HL-60 (cell line): ENCODE results near the gene CHST11.

Experiments
- DNase-seq, 2 experiments: peaks; one replicate each; pipeline ENCODE4 v3.0.0-alpha.2; 2010 to 2020; ENCODE audit warnings: low read depth in 1 of 2, low spot score in 1 of 2
- H3K27ac ChIP-seq: fragments of 250-450 bp; sonication (Bioruptor Pico); replicated peaks from 2 replicates; pipeline ENCODE4 v1.5.1; 2020; ENCODE audit warnings: mild to moderate bottlenecking, moderate library complexity
- H3K27me3 ChIP-seq: fragments of 250-450 bp; sonication (Bioruptor Pico); 2 replicates; pipeline ENCODE4 v1.5.1; 2021; ENCODE audit warnings: mild to moderate bottlenecking, moderate library complexity; ENCODE audit not compliant: insufficient read depth, poor library complexity, severe bottlenecking
- H3K4me3 ChIP-seq: replicated peaks from 2 replicates; pipeline ENCODE4 v1.5.1; 2011; ENCODE audit warnings: mild to moderate bottlenecking, control low read depth, low read length; ENCODE audit not compliant: insufficient read depth
- GABPA ChIP-seq: IDR thresholded peaks from 2 replicates; pipeline ENCODE4 v1.6.1; 2012; ENCODE audit warnings: low read depth
- POLR2AphosphoS5 ChIP-seq: IDR thresholded peaks from 2 replicates; pipeline ENCODE4 v1.6.1; 2012; ENCODE audit warnings: low read depth
- SPI1 ChIP-seq: IDR thresholded peaks from 2 replicates; pipeline ENCODE4 v1.6.1; 2012; ENCODE audit warnings: low read depth, mild to moderate bottlenecking, borderline replicate concordance
- TF ChIP-seq, protein P1 (sequence below): IDR thresholded peaks from 2 replicates; pipeline ENCODE4 v1.6.1; 2012; ENCODE audit warnings: low read depth; ENCODE audit not compliant: insufficient replicate concordance
- TF ChIP-seq, protein P2 (sequence below): IDR thresholded peaks from one replicate; pipeline ENCODE4 v1.5.1; 2011; ENCODE audit warnings: low read length, control low read depth, inconsistent platforms; ENCODE audit not compliant: insufficient read depth

CHST11 gene

DNA sequence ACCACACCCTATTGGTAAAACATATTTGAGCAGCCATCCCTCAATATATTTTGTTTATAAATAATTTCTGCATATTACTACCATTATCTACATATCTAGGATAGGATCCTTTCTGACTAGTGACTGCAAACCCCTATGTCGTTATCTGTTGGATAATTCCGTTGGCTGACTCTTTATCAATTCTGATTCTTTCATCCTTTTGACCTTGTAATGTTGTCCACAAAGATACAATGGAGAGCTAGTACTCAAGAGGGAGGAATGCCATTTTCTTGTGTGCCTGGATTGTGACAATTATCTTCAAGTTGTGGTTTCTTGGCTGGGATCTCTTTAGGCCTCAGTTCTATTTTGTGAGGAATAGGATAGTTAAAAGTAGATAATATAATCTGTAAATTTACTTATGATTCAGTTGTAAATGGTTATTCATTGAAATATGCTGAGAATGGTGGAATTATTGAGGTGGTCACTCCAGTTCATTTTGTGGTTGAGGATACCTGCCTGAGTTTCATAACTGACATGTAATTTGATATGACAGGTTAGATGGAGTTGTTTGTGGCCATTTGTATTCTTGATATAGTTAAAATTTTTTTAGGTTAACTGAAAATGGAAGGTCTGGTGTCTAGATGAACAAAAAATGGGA lies 10.1 kb downstream of the CHST11 start:
- TF ChIP-seq POLR2AphosphoS5: no peak
- TF ChIP-seq SPI1: no peak
- TF ChIP-seq, protein P1, sequence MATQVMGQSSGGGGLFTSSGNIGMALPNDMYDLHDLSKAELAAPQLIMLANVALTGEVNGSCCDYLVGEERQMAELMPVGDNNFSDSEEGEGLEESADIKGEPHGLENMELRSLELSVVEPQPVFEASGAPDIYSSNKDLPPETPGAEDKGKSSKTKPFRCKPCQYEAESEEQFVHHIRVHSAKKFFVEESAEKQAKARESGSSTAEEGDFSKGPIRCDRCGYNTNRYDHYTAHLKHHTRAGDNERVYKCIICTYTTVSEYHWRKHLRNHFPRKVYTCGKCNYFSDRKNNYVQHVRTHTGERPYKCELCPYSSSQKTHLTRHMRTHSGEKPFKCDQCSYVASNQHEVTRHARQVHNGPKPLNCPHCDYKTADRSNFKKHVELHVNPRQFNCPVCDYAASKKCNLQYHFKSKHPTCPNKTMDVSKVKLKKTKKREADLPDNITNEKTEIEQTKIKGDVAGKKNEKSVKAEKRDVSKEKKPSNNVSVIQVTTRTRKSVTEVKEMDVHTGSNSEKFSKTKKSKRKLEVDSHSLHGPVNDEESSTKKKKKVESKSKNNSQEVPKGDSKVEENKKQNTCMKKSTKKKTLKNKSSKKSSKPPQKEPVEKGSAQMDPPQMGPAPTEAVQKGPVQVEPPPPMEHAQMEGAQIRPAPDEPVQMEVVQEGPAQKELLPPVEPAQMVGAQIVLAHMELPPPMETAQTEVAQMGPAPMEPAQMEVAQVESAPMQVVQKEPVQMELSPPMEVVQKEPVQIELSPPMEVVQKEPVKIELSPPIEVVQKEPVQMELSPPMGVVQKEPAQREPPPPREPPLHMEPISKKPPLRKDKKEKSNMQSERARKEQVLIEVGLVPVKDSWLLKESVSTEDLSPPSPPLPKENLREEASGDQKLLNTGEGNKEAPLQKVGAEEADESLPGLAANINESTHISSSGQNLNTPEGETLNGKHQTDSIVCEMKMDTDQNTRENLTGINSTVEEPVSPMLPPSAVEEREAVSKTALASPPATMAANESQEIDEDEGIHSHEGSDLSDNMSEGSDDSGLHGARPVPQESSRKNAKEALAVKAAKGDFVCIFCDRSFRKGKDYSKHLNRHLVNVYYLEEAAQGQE: no peak
- TF ChIP-seq, protein P2, sequence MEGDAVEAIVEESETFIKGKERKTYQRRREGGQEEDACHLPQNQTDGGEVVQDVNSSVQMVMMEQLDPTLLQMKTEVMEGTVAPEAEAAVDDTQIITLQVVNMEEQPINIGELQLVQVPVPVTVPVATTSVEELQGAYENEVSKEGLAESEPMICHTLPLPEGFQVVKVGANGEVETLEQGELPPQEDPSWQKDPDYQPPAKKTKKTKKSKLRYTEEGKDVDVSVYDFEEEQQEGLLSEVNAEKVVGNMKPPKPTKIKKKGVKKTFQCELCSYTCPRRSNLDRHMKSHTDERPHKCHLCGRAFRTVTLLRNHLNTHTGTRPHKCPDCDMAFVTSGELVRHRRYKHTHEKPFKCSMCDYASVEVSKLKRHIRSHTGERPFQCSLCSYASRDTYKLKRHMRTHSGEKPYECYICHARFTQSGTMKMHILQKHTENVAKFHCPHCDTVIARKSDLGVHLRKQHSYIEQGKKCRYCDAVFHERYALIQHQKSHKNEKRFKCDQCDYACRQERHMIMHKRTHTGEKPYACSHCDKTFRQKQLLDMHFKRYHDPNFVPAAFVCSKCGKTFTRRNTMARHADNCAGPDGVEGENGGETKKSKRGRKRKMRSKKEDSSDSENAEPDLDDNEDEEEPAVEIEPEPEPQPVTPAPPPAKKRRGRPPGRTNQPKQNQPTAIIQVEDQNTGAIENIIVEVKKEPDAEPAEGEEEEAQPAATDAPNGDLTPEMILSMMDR: no peak
- TF ChIP-seq GABPA: no peak
- no peak for DNase-seq
- no peaks in the 10 kb centered on the region for H3K27me3 ChIP-seq
- H3K27ac ChIP-seq: peak overlapping the region; percentile 55
- no peak overlapping the region for H3K4me3 ChIP-seq

DNA sequence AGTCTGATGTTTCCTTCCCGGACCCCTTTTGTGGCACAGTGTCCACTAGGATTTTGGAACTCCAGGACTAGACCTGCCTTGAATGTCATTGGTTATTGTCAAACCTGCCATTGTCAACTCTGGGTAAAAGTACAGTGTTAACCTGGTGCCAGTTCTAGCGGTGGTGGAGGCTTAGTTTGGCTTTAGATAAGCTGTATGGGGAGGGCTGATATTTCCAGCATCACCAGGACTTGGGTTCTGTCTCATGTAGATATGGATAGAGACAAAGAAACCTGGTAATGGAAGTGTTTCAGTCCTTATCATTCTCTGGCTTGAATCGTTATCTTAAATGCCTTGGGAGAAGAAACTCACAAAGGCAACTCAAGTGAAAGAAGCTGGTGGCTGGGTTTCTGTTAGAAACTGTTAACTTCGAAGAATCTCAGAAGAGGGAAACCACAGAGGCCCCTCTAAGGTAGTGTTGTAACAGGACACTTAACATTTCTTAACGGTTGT lies 10.6 kb downstream of the CHST11 start:
- no peaks in the 10 kb centered on the region for H3K27me3 ChIP-seq
- H3K27ac ChIP-seq: peak overlapping the region; percentile 55
- no peak for TF ChIP-seq POLR2AphosphoS5
- TF ChIP-seq, protein P1: no peak
- peak; percentile 29; the same call in 1 of the 2 replicates for TF ChIP-seq SPI1
- no peak for TF ChIP-seq GABPA
- DNase-seq: peak in 1 of 2 experiments; percentile 57
- H3K4me3 ChIP-seq: no peak overlapping the region

GRCh38 chr12:104468371-104468770 lies 11.6 kb downstream of the CHST11 start:
- TF ChIP-seq SPI1: no peak
- TF ChIP-seq GABPA: no peak
- TF ChIP-seq, protein P1: no peak
- TF ChIP-seq, protein P2: no peak

More at GRCh38 chr12:104468371-104468770, 11.6 kb downstream of the CHST11 start:
- DNase-seq: no peak
- Histone ChIP-seq H3K4me3 (no peak overlapping the region), H3K27ac (peak overlapping the region; percentile 55), H3K27me3 (no peaks in the 10 kb centered on the region)
